HepG2 (cell line): ENCODE results near the gene MYH10. TPM values are rescaled to one million over a fixed set of nuclear protein-coding genes. Genes with fewer than 3 reads are reported as not detected.
A peak's percentile ranks its signal among the peaks of the same experiment; 100 is the strongest.

Experiments
- FOSL2 ChIP-seq: sonication (generic); formaldehyde crosslinking; IDR thresholded peaks from 2 replicates; pipeline ENCODE4 v1.4.0; 2020; ENCODE audit warnings: missing genetic modification reagents
- HES4 ChIP-seq: sonication (generic); formaldehyde crosslinking; IDR thresholded peaks from 2 replicates; pipeline ENCODE4 v1.9.0; 2021; ENCODE audit warnings: mild to moderate bottlenecking, missing genetic modification reagents, borderline replicate concordance
- JUND ChIP-seq: sonication (generic); formaldehyde crosslinking; IDR thresholded peaks from 2 replicates; pipeline ENCODE4 v1.8.0; 2022; ENCODE audit warnings: mild to moderate bottlenecking, missing genetic modification reagents
- NCOA5 ChIP-seq: sonication (generic); formaldehyde crosslinking; IDR thresholded peaks from 2 replicates; pipeline ENCODE4 v1.4.0; 2020; ENCODE audit warnings: missing genetic modification reagents
- RFXAP ChIP-seq: sonication (generic); formaldehyde crosslinking; IDR thresholded peaks from 2 replicates; pipeline ENCODE4 v1.4.0; 2020; ENCODE audit warnings: missing genetic modification reagents, borderline replicate concordance
- ZFP36L1 ChIP-seq: sonication (generic); formaldehyde crosslinking; IDR thresholded peaks from 2 replicates; pipeline ENCODE4 v1.8.0; 2022; ENCODE audit warnings: mild to moderate bottlenecking, missing genetic modification reagents, moderate library complexity
- ZNF138 ChIP-seq: sonication (generic); formaldehyde crosslinking; IDR thresholded peaks from 2 replicates; pipeline ENCODE4 v1.5.0; 2020; ENCODE audit warnings: mild to moderate bottlenecking, low read depth, missing genetic modification reagents
- ZNF264 ChIP-seq: sonication (generic); formaldehyde crosslinking; IDR thresholded peaks from 2 replicates; pipeline ENCODE4 v1.4.0; 2020; ENCODE audit warnings: missing genetic modification reagents
- ZNF558 ChIP-seq: sonication (generic); formaldehyde crosslinking; IDR thresholded peaks from 2 replicates; pipeline ENCODE4 v1.9.0; 2022; ENCODE audit warnings: mild to moderate bottlenecking, missing genetic modification reagents, borderline replicate concordance
- ZNF737 ChIP-seq: sonication (generic); formaldehyde crosslinking; IDR thresholded peaks from 2 replicates; pipeline ENCODE4 v1.5.0; 2020; ENCODE audit warnings: missing genetic modification reagents, mild to moderate bottlenecking, borderline replicate concordance
- ZNF792 ChIP-seq: IDR thresholded peaks from 2 replicates; pipeline ENCODE4 v1.6.1; 2016
- polyA plus RNA-seq, 8 experiments: library from polyadenylated mRNA; depleted of rRNA in 3 of 8; stranded (reverse) in 7 of 8; unstranded in 1 of 8; fragments of >200 nt; fragmentation: Illumina TruSeq in 4 of 8; extraction: Trizol in 4 of 8; gene quantifications; 2 replicates each; pipeline versions ENCODE4 v1.2.1 to v1.2.3, GENCODE V29; 2011 to 2016; ENCODE audit warnings: low read depth in 4 of 8, missing spikeins in 1 of 8, mixed read lengths in 1 of 8; ENCODE audit not compliant: insufficient read depth in 1 of 8
- total RNA-seq, 5 experiments: library from RNA; depleted of rRNA; stranded (reverse); fragments of >200 nt; fragmentation: Illumina TruSeq; extraction: Trizol; gene quantifications; 2 replicates each; pipeline ENCODE4 v1.2.3, GENCODE V29; 2016; ENCODE audit warnings: low read depth in 1 of 5
- TF ChIP-seq, protein P1 (sequence below): conservative IDR thresholded peaks from 2 replicates; pipeline ENCODE4 v1.6.1; 2018; ENCODE audit warnings: missing genetic modification reagents
- TF ChIP-seq, protein P2 (sequence below): sonication (generic); formaldehyde crosslinking; IDR thresholded peaks from 2 replicates; pipeline ENCODE4 v1.5.1; 2020; ENCODE audit warnings: mild to moderate bottlenecking, missing genetic modification reagents, moderate library complexity
- TF ChIP-seq, protein P3 (sequence below): sonication (generic); formaldehyde crosslinking; IDR thresholded peaks from 2 replicates; pipeline ENCODE4 v1.5.0; 2020; ENCODE audit warnings: missing genetic modification reagents, mild to moderate bottlenecking, borderline replicate concordance
- TF ChIP-seq, protein P4 (sequence below): sonication (generic); formaldehyde crosslinking; IDR thresholded peaks from 2 replicates; pipeline ENCODE4 v1.4.0; 2020; ENCODE audit warnings: mild to moderate bottlenecking, missing genetic modification reagents
- TF ChIP-seq, protein P5 (sequence below): sonication (generic); formaldehyde crosslinking; IDR thresholded peaks from 2 replicates; pipeline ENCODE4 v1.5.1; 2020; ENCODE audit warnings: mild to moderate bottlenecking, missing genetic modification reagents
- TF ChIP-seq, protein P6 (sequence below): sonication (generic); formaldehyde crosslinking; IDR thresholded peaks from 2 replicates; pipeline ENCODE4 v1.5.1; 2020; ENCODE audit warnings: missing genetic modification reagents, mild to moderate bottlenecking, borderline replicate concordance

MYH10 gene
- total and polyA plus RNA-seq, 2 of the 13 experiments (the other 11 are each of a cell fraction or from before 2014, with no cell fraction given) = 43.4 to 68.6 TPM

DNA sequence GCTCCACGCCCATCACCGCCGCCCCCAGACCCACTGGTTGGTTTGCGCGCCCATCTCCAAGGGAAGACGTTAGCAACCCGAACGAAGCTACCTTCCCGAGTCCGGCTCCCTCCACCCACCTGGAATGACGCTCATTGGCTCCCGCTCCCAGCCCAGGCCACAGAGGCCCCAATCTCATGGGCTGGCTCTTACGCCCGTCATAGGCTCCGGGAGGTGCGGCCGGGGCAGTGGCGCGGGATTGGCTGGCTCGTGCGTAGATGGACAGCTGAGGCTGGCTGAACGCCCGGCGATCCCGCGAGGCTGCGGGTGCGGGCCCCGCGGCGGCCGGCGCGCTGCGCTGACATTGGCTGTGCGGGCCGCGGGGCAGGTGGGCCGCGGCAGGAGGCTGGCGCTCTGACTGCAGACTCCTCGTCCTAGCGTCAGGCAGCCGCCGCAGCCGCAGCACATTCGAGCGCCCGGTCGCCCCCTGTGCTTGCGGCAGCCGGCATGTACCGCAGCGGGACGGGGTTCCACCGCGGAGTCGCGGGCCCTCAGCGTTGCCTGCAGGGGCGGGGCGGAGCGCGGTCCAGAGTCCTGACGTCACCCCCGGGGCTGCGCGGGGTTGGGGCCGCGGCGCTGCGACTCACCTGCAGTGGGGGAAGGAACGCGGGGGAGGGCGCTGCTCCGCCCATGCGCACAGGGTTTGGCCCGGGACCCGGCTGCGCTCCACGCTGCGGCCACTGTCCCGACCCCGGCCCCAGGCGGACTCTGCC is 453 bp upstream of the MYH10 start (continued):
- TF ChIP-seq ZNF737 (CRISPR knock-in tag) (no peak), NCOA5 (CRISPR knock-in tag) (no peak), HES4 (CRISPR knock-in tag) (peak; percentile 51; the same call in 1 of the 2 replicates), ZNF558 (CRISPR knock-in tag) (peak; percentile 21; the same call in 1 of the 2 replicates), JUND (peak; percentile 93), ZFP36L1 (CRISPR knock-in tag) (no peak), ZNF138 (CRISPR knock-in tag) (0 out of 2 replicates have a peak, but pooled peaks have one; percentile 70), FOSL2 (CRISPR knock-in tag) (peak; percentile 77), ZNF264 (CRISPR knock-in tag) (no peak), ZNF792 (CRISPR knock-in tag) (no peak), RFXAP (peak; percentile 87)
- TF ChIP-seq, protein P1, sequence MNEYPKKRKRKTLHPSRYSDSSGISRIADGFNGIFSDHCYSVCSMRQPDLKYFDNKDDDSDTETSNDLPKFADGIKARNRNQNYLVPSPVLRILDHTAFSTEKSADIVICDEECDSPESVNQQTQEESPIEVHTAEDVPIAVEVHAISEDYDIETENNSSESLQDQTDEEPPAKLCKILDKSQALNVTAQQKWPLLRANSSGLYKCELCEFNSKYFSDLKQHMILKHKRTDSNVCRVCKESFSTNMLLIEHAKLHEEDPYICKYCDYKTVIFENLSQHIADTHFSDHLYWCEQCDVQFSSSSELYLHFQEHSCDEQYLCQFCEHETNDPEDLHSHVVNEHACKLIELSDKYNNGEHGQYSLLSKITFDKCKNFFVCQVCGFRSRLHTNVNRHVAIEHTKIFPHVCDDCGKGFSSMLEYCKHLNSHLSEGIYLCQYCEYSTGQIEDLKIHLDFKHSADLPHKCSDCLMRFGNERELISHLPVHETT (CRISPR knock-in tag) = no peak
- TF ChIP-seq, protein P2, sequence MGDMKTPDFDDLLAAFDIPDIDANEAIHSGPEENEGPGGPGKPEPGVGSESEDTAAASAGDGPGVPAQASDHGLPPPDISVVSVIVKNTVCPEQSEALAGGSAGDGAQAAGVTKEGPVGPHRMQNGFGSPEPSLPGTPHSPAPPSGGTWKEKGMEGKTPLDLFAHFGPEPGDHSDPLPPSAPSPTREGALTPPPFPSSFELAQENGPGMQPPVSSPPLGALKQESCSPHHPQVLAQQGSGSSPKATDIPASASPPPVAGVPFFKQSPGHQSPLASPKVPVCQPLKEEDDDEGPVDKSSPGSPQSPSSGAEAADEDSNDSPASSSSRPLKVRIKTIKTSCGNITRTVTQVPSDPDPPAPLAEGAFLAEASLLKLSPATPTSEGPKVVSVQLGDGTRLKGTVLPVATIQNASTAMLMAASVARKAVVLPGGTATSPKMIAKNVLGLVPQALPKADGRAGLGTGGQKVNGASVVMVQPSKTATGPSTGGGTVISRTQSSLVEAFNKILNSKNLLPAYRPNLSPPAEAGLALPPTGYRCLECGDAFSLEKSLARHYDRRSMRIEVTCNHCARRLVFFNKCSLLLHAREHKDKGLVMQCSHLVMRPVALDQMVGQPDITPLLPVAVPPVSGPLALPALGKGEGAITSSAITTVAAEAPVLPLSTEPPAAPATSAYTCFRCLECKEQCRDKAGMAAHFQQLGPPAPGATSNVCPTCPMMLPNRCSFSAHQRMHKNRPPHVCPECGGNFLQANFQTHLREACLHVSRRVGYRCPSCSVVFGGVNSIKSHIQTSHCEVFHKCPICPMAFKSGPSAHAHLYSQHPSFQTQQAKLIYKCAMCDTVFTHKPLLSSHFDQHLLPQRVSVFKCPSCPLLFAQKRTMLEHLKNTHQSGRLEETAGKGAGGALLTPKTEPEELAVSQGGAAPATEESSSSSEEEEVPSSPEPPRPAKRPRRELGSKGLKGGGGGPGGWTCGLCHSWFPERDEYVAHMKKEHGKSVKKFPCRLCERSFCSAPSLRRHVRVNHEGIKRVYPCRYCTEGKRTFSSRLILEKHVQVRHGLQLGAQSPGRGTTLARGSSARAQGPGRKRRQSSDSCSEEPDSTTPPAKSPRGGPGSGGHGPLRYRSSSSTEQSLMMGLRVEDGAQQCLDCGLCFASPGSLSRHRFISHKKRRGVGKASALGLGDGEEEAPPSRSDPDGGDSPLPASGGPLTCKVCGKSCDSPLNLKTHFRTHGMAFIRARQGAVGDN (CRISPR knock-in tag) = peak; percentile 78
- TF ChIP-seq, protein P3, sequence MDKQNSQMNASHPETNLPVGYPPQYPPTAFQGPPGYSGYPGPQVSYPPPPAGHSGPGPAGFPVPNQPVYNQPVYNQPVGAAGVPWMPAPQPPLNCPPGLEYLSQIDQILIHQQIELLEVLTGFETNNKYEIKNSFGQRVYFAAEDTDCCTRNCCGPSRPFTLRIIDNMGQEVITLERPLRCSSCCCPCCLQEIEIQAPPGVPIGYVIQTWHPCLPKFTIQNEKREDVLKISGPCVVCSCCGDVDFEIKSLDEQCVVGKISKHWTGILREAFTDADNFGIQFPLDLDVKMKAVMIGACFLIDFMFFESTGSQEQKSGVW = no peak
- TF ChIP-seq, protein P4, sequence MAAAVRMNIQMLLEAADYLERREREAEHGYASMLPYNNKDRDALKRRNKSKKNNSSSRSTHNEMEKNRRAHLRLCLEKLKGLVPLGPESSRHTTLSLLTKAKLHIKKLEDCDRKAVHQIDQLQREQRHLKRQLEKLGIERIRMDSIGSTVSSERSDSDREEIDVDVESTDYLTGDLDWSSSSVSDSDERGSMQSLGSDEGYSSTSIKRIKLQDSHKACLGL (CRISPR knock-in tag) = peak; percentile 30; the same call in 1 of the 2 replicates
- TF ChIP-seq, protein P5, sequence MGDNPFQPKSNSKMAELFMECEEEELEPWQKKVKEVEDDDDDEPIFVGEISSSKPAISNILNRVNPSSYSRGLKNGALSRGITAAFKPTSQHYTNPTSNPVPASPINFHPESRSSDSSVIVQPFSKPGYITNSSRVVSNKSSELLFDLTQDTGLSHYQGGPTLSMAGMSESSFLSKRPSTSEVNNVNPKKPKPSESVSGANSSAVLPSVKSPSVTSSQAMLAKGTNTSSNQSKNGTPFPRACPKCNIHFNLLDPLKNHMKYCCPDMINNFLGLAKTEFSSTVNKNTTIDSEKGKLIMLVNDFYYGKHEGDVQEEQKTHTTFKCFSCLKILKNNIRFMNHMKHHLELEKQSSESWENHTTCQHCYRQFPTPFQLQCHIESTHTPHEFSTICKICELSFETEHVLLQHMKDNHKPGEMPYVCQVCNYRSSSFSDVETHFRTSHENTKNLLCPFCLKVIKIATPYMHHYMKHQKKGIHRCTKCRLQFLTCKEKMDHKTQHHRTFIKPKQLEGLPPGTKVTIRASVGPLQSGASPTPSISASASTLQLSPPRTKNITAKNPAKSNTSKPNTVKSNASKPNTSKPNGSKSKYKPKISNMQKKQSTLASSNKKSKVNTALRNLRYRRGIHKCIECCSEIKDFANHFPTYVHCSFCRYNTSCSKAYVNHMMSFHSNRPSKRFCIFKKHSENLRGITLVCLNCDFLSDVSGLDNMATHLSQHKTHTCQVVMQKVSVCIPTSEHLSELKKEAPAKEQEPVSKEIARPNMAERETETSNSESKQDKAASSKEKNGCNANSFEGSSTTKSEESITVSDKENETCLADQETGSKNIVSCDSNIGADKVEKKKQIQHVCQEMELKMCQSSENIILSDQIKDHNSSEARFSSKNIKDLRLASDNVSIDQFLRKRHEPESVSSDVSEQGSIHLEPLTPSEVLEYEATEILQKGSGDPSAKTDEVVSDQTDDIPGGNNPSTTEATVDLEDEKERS = no peak
- TF ChIP-seq, protein P6, sequence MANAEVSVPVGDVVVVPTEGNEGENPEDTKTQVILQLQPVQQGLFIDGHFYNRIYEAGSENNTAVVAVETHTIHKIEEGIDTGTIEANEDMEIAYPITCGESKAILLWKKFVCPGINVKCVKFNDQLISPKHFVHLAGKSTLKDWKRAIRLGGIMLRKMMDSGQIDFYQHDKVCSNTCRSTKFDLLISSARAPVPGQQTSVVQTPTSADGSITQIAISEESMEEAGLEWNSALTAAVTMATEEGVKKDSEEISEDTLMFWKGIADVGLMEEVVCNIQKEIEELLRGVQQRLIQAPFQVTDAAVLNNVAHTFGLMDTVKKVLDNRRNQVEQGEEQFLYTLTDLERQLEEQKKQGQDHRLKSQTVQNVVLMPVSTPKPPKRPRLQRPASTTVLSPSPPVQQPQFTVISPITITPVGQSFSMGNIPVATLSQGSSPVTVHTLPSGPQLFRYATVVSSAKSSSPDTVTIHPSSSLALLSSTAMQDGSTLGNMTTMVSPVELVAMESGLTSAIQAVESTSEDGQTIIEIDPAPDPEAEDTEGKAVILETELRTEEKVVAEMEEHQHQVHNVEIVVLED (CRISPR knock-in tag) = peak; percentile 74
